GM23338 (cell line): ENCODE data around the gene LRRC8B. TPM values are rescaled to one million over a fixed set of nuclear protein-coding genes. Genes with fewer than 3 reads are reported as not detected.

Source experiments
- ATAC-seq: fragments of 200-7000 bp; cut with Tn5 transposase; 3 replicates; pipeline ENCODE4 v1.9.1; 2020
- DNase-seq: peaks from one replicate; pipeline ENCODE4 v3.0.0-alpha.2; 2015; ENCODE audit warnings: low spot score
- H2AFZ ChIP-seq: fragments of 200-600 bp; sonication (generic); 2 replicates; pipeline ENCODE4 v1.8.0; 2016; ENCODE audit warnings: antibody characterized with exemption, mild to moderate bottlenecking, moderate library complexity
- H3F3A ChIP-seq: fragments of 200-600 bp; sonication (generic); replicated peaks from 2 replicates; pipeline ENCODE4 v1.8.0; 2017; ENCODE audit warnings: antibody characterized with exemption, mixed run types, low read depth
- H3K27ac ChIP-seq: fragments of 200-600 bp; sonication (generic); 2 replicates; pipeline ENCODE4 v1.6.1; 2016; ENCODE audit warnings: low read depth
- H3K27me3 ChIP-seq: fragments of 200-600 bp; sonication (generic); 2 replicates; pipeline ENCODE4 v1.8.0; 2016; ENCODE audit warnings: mild to moderate bottlenecking, mixed run types, moderate library complexity; ENCODE audit not compliant: insufficient read depth
- H3K36me3 ChIP-seq: fragments of 200-600 bp; sonication (generic); 2 replicates; pipeline ENCODE4 v1.8.0; 2016; ENCODE audit warnings: mild to moderate bottlenecking; ENCODE audit not compliant: insufficient read depth
- H3K4me1 ChIP-seq: fragments of 200-600 bp; sonication (generic); 2 replicates; pipeline ENCODE4 v1.8.0; 2016; ENCODE audit warnings: mild to moderate bottlenecking, moderate library complexity; ENCODE audit not compliant: insufficient read depth
- H3K4me2 ChIP-seq: fragments of 200-600 bp; sonication (generic); 2 replicates; pipeline ENCODE4 v1.7.1; 2017; ENCODE audit warnings: mixed run types
- H3K4me3 ChIP-seq: fragments of 200-600 bp; sonication (generic); 2 replicates; pipeline ENCODE4 v1.6.1; 2016; ENCODE audit warnings: mixed run types
- H3K79me2 ChIP-seq: fragments of 200-600 bp; sonication (generic); replicated peaks from 2 replicates; pipeline ENCODE4 v1.8.0; 2017; ENCODE audit warnings: mild to moderate bottlenecking; ENCODE audit not compliant: insufficient read depth
- H3K9me2 ChIP-seq: fragments of 200-600 bp; sonication (generic); 2 replicates; pipeline ENCODE4 v1.8.0; 2017; ENCODE audit not compliant: insufficient read depth
- H4K20me1 ChIP-seq: fragments of 200-600 bp; sonication (generic); replicated peaks from 2 replicates; pipeline ENCODE4 v1.8.0; 2017; ENCODE audit warnings: mild to moderate bottlenecking; ENCODE audit not compliant: insufficient read depth
- H3K27ac Mint-ChIP-seq: 2 replicates; pipeline ENCODE4 v1.8.0; 2020; ENCODE audit warnings: inconsistent platforms, mild to moderate bottlenecking, moderate library complexity, mixed read lengths
- H3K27me3 Mint-ChIP-seq: 3 replicates; pipeline ENCODE4 v1.8.0; 2022; ENCODE audit warnings: low read depth, mild to moderate bottlenecking, moderate library complexity, mixed read lengths, inconsistent platforms; ENCODE audit not compliant: insufficient read depth, poor library complexity
- H3K36me3 Mint-ChIP-seq: 3 replicates; pipeline ENCODE4 v1.8.0; 2021; ENCODE audit warnings: low read depth, mild to moderate bottlenecking, inconsistent platforms, moderate library complexity, mixed read lengths
- H3K4me1 Mint-ChIP-seq: 3 replicates; pipeline ENCODE4 v1.8.0; 2020; ENCODE audit warnings: mild to moderate bottlenecking, inconsistent platforms, mixed read lengths
- H3K4me3 Mint-ChIP-seq: 3 replicates; pipeline ENCODE4 v1.8.0; 2021; ENCODE audit warnings: moderate library complexity, mild to moderate bottlenecking, inconsistent platforms, mixed read lengths
- H3K9me3 Mint-ChIP-seq: 3 replicates; pipeline ENCODE4 v1.8.0; 2020; ENCODE audit warnings: moderate library complexity, mild to moderate bottlenecking, inconsistent platforms, mixed read lengths
- CREB1 ChIP-seq: fragments of 250-450 bp; sonication (Bioruptor Pico); IDR thresholded peaks from 2 replicates; pipeline ENCODE4 v1.5.0; 2020; ENCODE audit warnings: low read depth, mild to moderate bottlenecking, moderate library complexity
- CTCF ChIP-seq, 2 experiments: fragments of 200-600 bp in 1 of 2; sonication (generic) in 1 of 2; conservative IDR thresholded peaks; 2 replicates each; pipeline versions ENCODE4 v1.5.1 to v1.6.1; 2016 to 2017; ENCODE audit warnings: antibody characterized with exemption in 2 of 2, low read depth in 2 of 2, mild to moderate bottlenecking in 2 of 2, moderate library complexity in 1 of 2
- ETS1 ChIP-seq: IDR thresholded peaks from 2 replicates; pipeline ENCODE4 v1.6.1; 2016; ENCODE audit warnings: antibody characterized with exemption
- JUNB ChIP-seq: IDR thresholded peaks from one replicate; pipeline ENCODE4 v1.6.1; 2016; ENCODE audit warnings: antibody characterized with exemption; ENCODE audit not compliant: unreplicated experiment
- ZNF114 ChIP-seq: fragments of 250-450 bp; sonication (Bioruptor Pico); IDR thresholded peaks from 2 replicates; pipeline ENCODE4 v1.5.0; 2020; ENCODE audit warnings: mild to moderate bottlenecking, moderate library complexity
- ZNF331 ChIP-seq: fragments of 250-450 bp; sonication (Bioruptor Pico); IDR thresholded peaks from 2 replicates; pipeline ENCODE4 v1.5.0; 2020; ENCODE audit warnings: low read depth, mild to moderate bottlenecking, moderate library complexity
- ZNF462 ChIP-seq: fragments of 250-450 bp; sonication (Bioruptor Pico); IDR thresholded peaks from 2 replicates; pipeline ENCODE4 v1.5.0; 2020; ENCODE audit warnings: mild to moderate bottlenecking, moderate library complexity
- polyA plus RNA-seq: library from polyadenylated mRNA; unstranded; fragments of >200 nt; fragmentation: Nextera tagmentation; extraction: Ambion mirVana; gene quantifications from 2 replicates; pipeline ENCODE4 v1.2.1, GENCODE V29; 2016
- total RNA-seq: library from RNA; depleted of rRNA; stranded (reverse); fragments of >200 nt; shearing (Covaris generic); gene quantifications from 2 replicates; pipeline ENCODE4 v1.2.3, GENCODE V29; 2014

The LRRC8B gene
- total and polyA plus RNA-seq, 2 experiments from 2014 or later = 9.0 to 26.5 TPM

- H3K36me3 Mint-ChIP-seq = peaks cover 14% of the 10 kb centered on the region
- no peak overlapping the region for H2AFZ ChIP-seq
- no peaks in the 10 kb centered on the region for H3K79me2 ChIP-seq
- no peak overlapping the region for H3K4me3 Mint-ChIP-seq
- no peaks in the 10 kb centered on the region for H3K9me2 ChIP-seq
- DNase-seq (no peak), ATAC-seq (no peak)
- no peak overlapping the region for H3K27ac Mint-ChIP-seq
- H3K4me1 Mint-ChIP-seq = peaks cover 3% of the 10 kb centered on the region; the same call in 2 of the 3 replicates
- TF ChIP-seq ETS1 (no peak), CREB1 (CRISPR knock-in tag) (no peak), ZNF114 (CRISPR knock-in tag) (no peak)
- H3F3A ChIP-seq = no peaks in the 10 kb centered on the region
- H3K27ac ChIP-seq = no peak overlapping the region
- H3K9me3 Mint-ChIP-seq = peaks cover 2% of the 10 kb centered on the region; the same call in 1 of the 3 replicates
- H3K4me2 ChIP-seq = no peak overlapping the region
- no peaks in the 10 kb centered on the region for H4K20me1 ChIP-seq
- H3K27me3 ChIP-seq = no peaks in the 10 kb centered on the region
- H3K4me1 ChIP-seq = no peaks in the 10 kb centered on the region
- H3K27me3 Mint-ChIP-seq = peaks cover 3% of the 10 kb centered on the region
- H3K4me3 ChIP-seq = no peak overlapping the region
- no peaks in the 10 kb centered on the region for H3K36me3 ChIP-seq
Observed at GRCh38 chr1:89516055-89516454, 8.6 kb upstream of the LRRC8B start.

- Histone ChIP-seq H2AFZ (no peak overlapping the region), H3K4me2 (no peak overlapping the region), H3K36me3 (no peaks in the 10 kb centered on the region), H4K20me1 (no peaks in the 10 kb centered on the region), H3F3A (no peaks in the 10 kb centered on the region), H3K9me2 (no peaks in the 10 kb centered on the region), H3K4me1 (peaks cover 4% of the 10 kb centered on the region), H3K79me2 (no peaks in the 10 kb centered on the region), H3K27me3 (no peaks in the 10 kb centered on the region), H3K4me3 (no peak overlapping the region), H3K27ac (no peak overlapping the region)
- no peak for ATAC-seq
- no peak for DNase-seq
- Mint-ChIP-seq H3K27ac (no peak overlapping the region), H3K36me3 (peaks cover 14% of the 10 kb centered on the region), H3K4me3 (no peak overlapping the region), H3K27me3 (peaks cover 7% of the 10 kb centered on the region), H3K9me3 (peaks cover 8% of the 10 kb centered on the region; the same call in 2 of the 3 replicates), H3K4me1 (peaks cover 11% of the 10 kb centered on the region; the same call in 2 of the 3 replicates)
- TF ChIP-seq JUNB (no peak), ZNF331 (CRISPR knock-in tag) (no peak)
Observed at GRCh38 chr1:89518221-89518631, 6.4 kb upstream of the LRRC8B start.

- H3K79me2 ChIP-seq = no peaks in the 10 kb centered on the region
- ATAC-seq (peak; percentile 23), DNase-seq (peak; percentile 68)
- no peaks in the 10 kb centered on the region for H4K20me1 ChIP-seq
- H3K4me3 ChIP-seq = no peak overlapping the region
- H3K27ac ChIP-seq = no peak overlapping the region
- H3K4me1 Mint-ChIP-seq = peaks cover 17% of the 10 kb centered on the region
- no peak overlapping the region for H3K27ac Mint-ChIP-seq
- H2AFZ ChIP-seq = no peak overlapping the region
- H3K4me2 ChIP-seq = no peak overlapping the region
- peaks cover 7% of the 10 kb centered on the region for H3K27me3 Mint-ChIP-seq
- no peaks in the 10 kb centered on the region for H3K9me2 ChIP-seq
- peaks cover 10% of the 10 kb centered on the region for H3K4me1 ChIP-seq
- H3F3A ChIP-seq = 0 out of 2 replicates have a peak, but pooled peaks cover 4% of the 10 kb centered on the region
- no peaks in the 10 kb centered on the region for H3K27me3 ChIP-seq
- H3K4me3 Mint-ChIP-seq = no peak overlapping the region
- H3K36me3 ChIP-seq = no peaks in the 10 kb centered on the region
- peaks cover 13% of the 10 kb centered on the region for H3K36me3 Mint-ChIP-seq
- peaks cover 11% of the 10 kb centered on the region; the same call in 2 of the 3 replicates for H3K9me3 Mint-ChIP-seq
- TF ChIP-seq ZNF462 (CRISPR knock-in tag) (no peak), CTCF (conservative IDR thresholded peaks at IDR 0.05; ENCODE audit: low read depth in 2 of 2) (peak; percentile 61 to 68)
Observed at GRCh38 chr1:89519779-89520358, 4.8 kb upstream of the LRRC8B start.
